Esophagus muscularis mucosa (tissue), 3 donors: ENCODE results near the gene LBHD1.

Experiments
- POLR2A ChIP-seq: fragments of 450-650 bp; IDR thresholded peaks from one replicate; pipeline ENCODE4 v1.6.1; 2017; ENCODE audit warnings: antibody characterized with exemption, moderate library complexity, mild to moderate bottlenecking, low read depth
- POLR2AphosphoS5 ChIP-seq, 2 donors: sonication (generic); formaldehyde crosslinking; IDR thresholded peaks; one replicate each; pipeline ENCODE4 v1.6.1; 2017; ENCODE audit warnings: antibody characterized with exemption in 2 of 2
- TF ChIP-seq, protein P1 (sequence below), 3 experiments: fragments of 200-600 bp in 2 of 3; fragments of 450-650 bp in 1 of 3; sonication (generic) in 2 of 3; IDR thresholded peaks; one replicate each; pipeline ENCODE4 v1.5.1; 2017 to 2019; ENCODE audit warnings: antibody characterized with exemption in 3 of 3, mild to moderate bottlenecking in 2 of 3, moderate library complexity in 1 of 3

DNA sequence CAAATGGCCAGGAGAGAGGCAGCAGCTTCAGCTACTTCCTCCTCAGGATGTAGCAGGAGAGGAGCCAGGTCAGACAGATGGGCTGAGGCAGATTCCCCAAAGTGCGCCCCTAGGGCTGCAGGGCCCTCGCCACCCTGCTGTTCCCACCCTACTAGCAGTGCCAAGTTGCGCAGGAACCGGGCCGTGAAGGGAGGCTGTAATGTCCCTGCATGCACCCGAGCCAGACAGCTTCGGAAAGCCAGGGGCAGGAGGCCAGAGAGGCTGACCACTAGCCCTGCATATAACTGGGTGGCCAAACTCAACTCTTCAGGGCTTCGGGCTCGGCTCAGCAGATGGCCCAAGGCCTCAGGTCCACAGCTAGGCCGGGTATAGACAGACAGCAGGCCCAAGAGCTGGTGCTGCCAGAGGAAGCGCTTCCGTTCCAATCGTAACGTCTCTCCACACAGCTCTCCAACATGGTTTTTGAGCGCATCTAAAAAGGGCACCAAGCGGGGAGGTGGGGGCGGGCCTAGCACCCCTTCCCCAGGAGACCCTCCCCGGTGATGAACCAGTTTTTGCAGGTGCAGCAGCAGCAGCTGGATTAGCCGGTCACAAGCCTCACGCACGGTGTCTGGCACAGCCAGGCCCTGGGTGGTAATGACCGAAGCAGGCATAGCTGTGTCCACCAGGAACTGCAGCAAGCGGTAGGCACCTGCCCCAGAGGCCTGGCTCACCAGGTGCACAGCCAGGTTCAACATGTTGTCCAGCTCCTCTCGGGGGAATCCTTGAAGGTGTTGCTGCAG lies 23.7 kb downstream of the LBHD1 start:
- TF ChIP-seq POLR2A: no peak
- TF ChIP-seq, protein P1, sequence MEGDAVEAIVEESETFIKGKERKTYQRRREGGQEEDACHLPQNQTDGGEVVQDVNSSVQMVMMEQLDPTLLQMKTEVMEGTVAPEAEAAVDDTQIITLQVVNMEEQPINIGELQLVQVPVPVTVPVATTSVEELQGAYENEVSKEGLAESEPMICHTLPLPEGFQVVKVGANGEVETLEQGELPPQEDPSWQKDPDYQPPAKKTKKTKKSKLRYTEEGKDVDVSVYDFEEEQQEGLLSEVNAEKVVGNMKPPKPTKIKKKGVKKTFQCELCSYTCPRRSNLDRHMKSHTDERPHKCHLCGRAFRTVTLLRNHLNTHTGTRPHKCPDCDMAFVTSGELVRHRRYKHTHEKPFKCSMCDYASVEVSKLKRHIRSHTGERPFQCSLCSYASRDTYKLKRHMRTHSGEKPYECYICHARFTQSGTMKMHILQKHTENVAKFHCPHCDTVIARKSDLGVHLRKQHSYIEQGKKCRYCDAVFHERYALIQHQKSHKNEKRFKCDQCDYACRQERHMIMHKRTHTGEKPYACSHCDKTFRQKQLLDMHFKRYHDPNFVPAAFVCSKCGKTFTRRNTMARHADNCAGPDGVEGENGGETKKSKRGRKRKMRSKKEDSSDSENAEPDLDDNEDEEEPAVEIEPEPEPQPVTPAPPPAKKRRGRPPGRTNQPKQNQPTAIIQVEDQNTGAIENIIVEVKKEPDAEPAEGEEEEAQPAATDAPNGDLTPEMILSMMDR (IDR thresholded peaks at IDR 0.05): no peak
- no peak for TF ChIP-seq POLR2AphosphoS5 (IDR thresholded peaks at IDR 0.05)
